DND-41 (cell line): ENCODE measurements around the gene AP2A2.

Experiments used
- ATAC-seq: fragments of 200-7000 bp; cut with Tn5 transposase; 3 replicates; pipeline ENCODE4 v1.9.1; 2021; ENCODE audit warnings: low read depth; ENCODE audit not compliant: insufficient read depth
- DNase-seq: peaks from one replicate; pipeline ENCODE4 v3.0.0-alpha.2; 2020
- H2AFZ ChIP-seq: 2 replicates; pipeline ENCODE4 v1.6.0; 2012; ENCODE audit warnings: low read depth, low read length
- H3K27ac ChIP-seq: 2 replicates; pipeline ENCODE4 v1.5.1; 2012; ENCODE audit warnings: low read length, inconsistent platforms
- H3K27me3 ChIP-seq: fragments of 200-600 bp; sonication (generic); 2 replicates; pipeline ENCODE4 v1.6.0; 2012; ENCODE audit warnings: low read length, mild to moderate bottlenecking, inconsistent platforms; ENCODE audit not compliant: insufficient read depth, poor library complexity
- H3K36me3 ChIP-seq: 2 replicates; pipeline ENCODE4 v1.5.1; 2012; ENCODE audit warnings: low read length, inconsistent platforms; ENCODE audit not compliant: insufficient read depth
- H3K4me1 ChIP-seq: 2 replicates; pipeline ENCODE4 v1.5.1; 2012; ENCODE audit warnings: mild to moderate bottlenecking, low read length; ENCODE audit not compliant: insufficient read depth
- H3K4me2 ChIP-seq: 2 replicates; pipeline ENCODE4 v1.6.0; 2012; ENCODE audit warnings: mild to moderate bottlenecking, moderate library complexity, low read length, inconsistent platforms; ENCODE audit not compliant: insufficient read depth
- H3K4me3 ChIP-seq, 2 experiments: fragments of 200-600 bp in 1 of 2; shearing (Covaris generic) in 1 of 2; 2 replicates each; pipeline ENCODE4 v1.5.1; 2012 to 2016; ENCODE audit warnings: inconsistent platforms in 2 of 2, low read length in 2 of 2, mild to moderate bottlenecking in 2 of 2, low read depth in 1 of 2, moderate library complexity in 1 of 2
- H3K79me2 ChIP-seq: 2 replicates; pipeline ENCODE4 v1.6.0; 2012; ENCODE audit warnings: low read length, inconsistent platforms; ENCODE audit not compliant: insufficient read depth
- H3K9ac ChIP-seq: 2 replicates; pipeline ENCODE4 v1.6.0; 2012; ENCODE audit warnings: low read depth, mild to moderate bottlenecking, inconsistent platforms, low read length, moderate library complexity
- H3K9me3 ChIP-seq: 2 replicates; pipeline ENCODE4 v1.5.1; 2012; ENCODE audit warnings: low read length, moderate library complexity, mild to moderate bottlenecking, inconsistent platforms; ENCODE audit not compliant: insufficient read depth, severe bottlenecking
- H4K20me1 ChIP-seq: 2 replicates; pipeline ENCODE4 v1.6.0; 2012; ENCODE audit warnings: low read length; ENCODE audit not compliant: insufficient read depth
- CTCF ChIP-seq: IDR thresholded peaks from 2 replicates; pipeline ENCODE4 v1.5.1; 2012; ENCODE audit warnings: borderline replicate concordance, low read length, moderate library complexity, mild to moderate bottlenecking; ENCODE audit not compliant: poor library complexity, severe bottlenecking; ENCODE audit errors: extremely low read depth
- EZH2 ChIP-seq: IDR thresholded peaks from 3 replicates; pipeline ENCODE4 v1.6.1; 2012; ENCODE audit warnings: borderline replicate concordance, low read depth, mild to moderate bottlenecking, moderate library complexity, low read length, inconsistent platforms; ENCODE audit not compliant: severe bottlenecking

The AP2A2 gene

GRCh38 chr11:893008-893654, 32.5 kb upstream of the AP2A2 start:
- DNase-seq (no peak), ATAC-seq (no peak)
- H3K27ac ChIP-seq: no peak overlapping the region
- peaks cover 43% of the 10 kb centered on the region for H3K36me3 ChIP-seq
- TF ChIP-seq CTCF (no peak), EZH2 (no peak)
- no peak overlapping the region for H2AFZ ChIP-seq
- peaks cover 39% of the 10 kb centered on the region for H4K20me1 ChIP-seq
- H3K4me1 ChIP-seq: no peaks in the 10 kb centered on the region
- H3K79me2 ChIP-seq: no peaks in the 10 kb centered on the region
- H3K27me3 ChIP-seq: no peaks in the 10 kb centered on the region
- H3K4me2 ChIP-seq: no peak overlapping the region
- no peak overlapping the region for H3K9ac ChIP-seq
- H3K9me3 ChIP-seq: no peaks in the 10 kb centered on the region
- no peak overlapping the region for H3K4me3 ChIP-seq

- peaks cover 29% of the 10 kb centered on the region for H4K20me1 ChIP-seq
- TF ChIP-seq EZH2 (no peak), CTCF (no peak)
- peaks cover 44% of the 10 kb centered on the region for H3K36me3 ChIP-seq
- H3K4me3 ChIP-seq: no peak overlapping the region
- H3K27ac ChIP-seq: no peak overlapping the region
- ATAC-seq: no peak
- H3K9ac ChIP-seq: no peak overlapping the region
- H3K9me3 ChIP-seq: no peaks in the 10 kb centered on the region
- H2AFZ ChIP-seq: no peak overlapping the region
- no peaks in the 10 kb centered on the region for H3K27me3 ChIP-seq
- H3K79me2 ChIP-seq: no peaks in the 10 kb centered on the region
- no peak for DNase-seq
- H3K4me2 ChIP-seq: no peak overlapping the region
- H3K4me1 ChIP-seq: no peaks in the 10 kb centered on the region
Observed at GRCh38 chr11:894575-895201, 31.0 kb upstream of the AP2A2 start.

- Histone ChIP-seq H3K27ac (no peak overlapping the region), H3K4me1 (no peaks in the 10 kb centered on the region), H3K79me2 (no peaks in the 10 kb centered on the region), H3K27me3 (no peaks in the 10 kb centered on the region), H3K9me3 (no peaks in the 10 kb centered on the region), H3K9ac (no peak overlapping the region), H3K36me3 (peaks cover 50% of the 10 kb centered on the region), H3K4me3 (no peak overlapping the region), H4K20me1 (peaks cover 26% of the 10 kb centered on the region), H3K4me2 (no peak overlapping the region), H2AFZ (no peak overlapping the region)
- TF ChIP-seq EZH2 (no peak), CTCF (no peak)
- no peak for ATAC-seq
- DNase-seq: no peak
Observed at GRCh38 chr11:895331-896110, 30.1 kb upstream of the AP2A2 start.
